ENCODE results near the gene TM4SF1. TPM values are rescaled to one million over a fixed set of nuclear protein-coding genes. Genes with fewer than 3 reads are reported as not detected.

Gene TM4SF1
- total RNA-seq, 6 experiments from 2014 or later = 7.9 to 63.0 (median 47.5) TPM

DNA sequence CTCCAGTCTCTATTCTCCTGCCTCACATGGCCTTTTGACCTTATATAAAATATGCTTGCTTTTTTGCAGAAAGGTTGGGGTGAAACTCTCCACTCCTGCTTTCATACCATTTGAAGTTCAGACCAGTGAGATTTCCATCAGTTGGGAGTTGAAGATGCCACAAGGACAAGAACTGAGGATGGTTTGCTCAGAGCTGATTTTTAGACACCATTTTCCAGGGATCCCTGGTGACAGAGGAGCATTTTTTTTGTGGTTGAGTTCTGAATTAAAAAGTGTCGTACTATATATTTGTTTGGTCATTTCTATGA, 8.8 kb upstream of the TM4SF1 start:
- Histone ChIP-seq H3K4me3 (no peak overlapping the region), H3K27ac (peak overlapping the region; percentile 37 to 46 (median 44)), H3K9me3 (no peaks in the 10 kb centered on the region), H3K4me1 (peaks cover 0 to 39% (median 3%) of the 10 kb centered on the region in 4 donors), H3K36me3 (no peaks in the 10 kb centered on the region), H3K27me3 (no peaks in the 10 kb centered on the region)
- TF ChIP-seq, protein P1, sequence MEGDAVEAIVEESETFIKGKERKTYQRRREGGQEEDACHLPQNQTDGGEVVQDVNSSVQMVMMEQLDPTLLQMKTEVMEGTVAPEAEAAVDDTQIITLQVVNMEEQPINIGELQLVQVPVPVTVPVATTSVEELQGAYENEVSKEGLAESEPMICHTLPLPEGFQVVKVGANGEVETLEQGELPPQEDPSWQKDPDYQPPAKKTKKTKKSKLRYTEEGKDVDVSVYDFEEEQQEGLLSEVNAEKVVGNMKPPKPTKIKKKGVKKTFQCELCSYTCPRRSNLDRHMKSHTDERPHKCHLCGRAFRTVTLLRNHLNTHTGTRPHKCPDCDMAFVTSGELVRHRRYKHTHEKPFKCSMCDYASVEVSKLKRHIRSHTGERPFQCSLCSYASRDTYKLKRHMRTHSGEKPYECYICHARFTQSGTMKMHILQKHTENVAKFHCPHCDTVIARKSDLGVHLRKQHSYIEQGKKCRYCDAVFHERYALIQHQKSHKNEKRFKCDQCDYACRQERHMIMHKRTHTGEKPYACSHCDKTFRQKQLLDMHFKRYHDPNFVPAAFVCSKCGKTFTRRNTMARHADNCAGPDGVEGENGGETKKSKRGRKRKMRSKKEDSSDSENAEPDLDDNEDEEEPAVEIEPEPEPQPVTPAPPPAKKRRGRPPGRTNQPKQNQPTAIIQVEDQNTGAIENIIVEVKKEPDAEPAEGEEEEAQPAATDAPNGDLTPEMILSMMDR (IDR thresholded peaks at IDR 0.05) = no peak
- no peak for TF ChIP-seq POLR2A (IDR thresholded peaks at IDR 0.05)
- DNase-seq = no peak
- WGBS (ENCODE audit: insufficient coverage, low coverage, low lambda C conversion rate, missing lambda C conversion rate) = 63% methylated on average over 1 of the region's 1 CpG
- intact Hi-C loops (cut with DNase I) = no loop called here
- ATAC-seq = no peak

DNA sequence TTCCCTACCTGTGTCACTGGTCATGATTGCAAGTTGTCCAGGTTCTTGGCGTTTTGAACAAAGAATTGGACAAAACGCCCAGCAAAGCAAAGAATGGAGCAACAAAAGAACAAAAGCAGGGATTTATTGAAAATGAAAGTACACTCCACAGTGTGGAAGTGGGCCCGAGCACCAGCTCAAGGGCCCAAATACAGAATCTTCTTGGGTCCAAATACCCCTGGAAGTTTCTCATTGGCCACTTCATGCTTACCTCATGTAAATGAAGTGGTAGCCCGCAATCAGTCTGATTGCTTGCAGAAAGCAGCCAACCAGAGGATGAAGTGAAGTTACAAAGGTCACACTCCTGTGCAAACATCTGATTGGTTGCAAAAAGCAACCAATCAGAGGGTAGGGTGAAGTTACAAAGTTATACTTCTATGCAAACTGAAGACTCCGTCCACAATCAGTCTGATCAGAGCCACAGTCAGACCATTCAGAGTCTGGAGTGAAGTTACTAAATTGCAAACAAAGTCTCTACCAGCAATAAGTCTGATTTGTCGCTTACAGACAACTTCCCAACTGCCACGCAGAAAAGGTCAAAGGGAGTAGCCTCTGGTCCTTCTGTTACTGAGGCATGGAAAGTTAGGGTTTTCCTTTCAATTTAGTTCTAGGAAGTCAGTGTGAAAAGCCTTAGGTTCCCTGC, 8.3 kb upstream of the TM4SF1 start:
- H3K27ac ChIP-seq = peak overlapping the region; percentile 37 to 46 (median 44)
- H3K27me3 ChIP-seq = no peaks in the 10 kb centered on the region
- intact Hi-C loops (cut with DNase I) = no loop called here
- no peak overlapping the region for H3K4me3 ChIP-seq
- TF ChIP-seq, protein P1 (IDR thresholded peaks at IDR 0.05) = no peak
- peak; percentile 29 for TF ChIP-seq POLR2A (IDR thresholded peaks at IDR 0.05)
- H3K36me3 ChIP-seq = no peaks in the 10 kb centered on the region
- H3K4me1 ChIP-seq = peaks cover 0 to 39% (median 3%) of the 10 kb centered on the region in 4 donors
- WGBS (ENCODE audit: insufficient coverage, low coverage, low lambda C conversion rate, missing lambda C conversion rate) = 67% methylated on average over 7 of the region's 7 CpGs
- DNase-seq = no peak
- ATAC-seq = peak in 2 of 4 donors; percentile 3 to 39
- H3K9me3 ChIP-seq = no peaks in the 10 kb centered on the region

DNA sequence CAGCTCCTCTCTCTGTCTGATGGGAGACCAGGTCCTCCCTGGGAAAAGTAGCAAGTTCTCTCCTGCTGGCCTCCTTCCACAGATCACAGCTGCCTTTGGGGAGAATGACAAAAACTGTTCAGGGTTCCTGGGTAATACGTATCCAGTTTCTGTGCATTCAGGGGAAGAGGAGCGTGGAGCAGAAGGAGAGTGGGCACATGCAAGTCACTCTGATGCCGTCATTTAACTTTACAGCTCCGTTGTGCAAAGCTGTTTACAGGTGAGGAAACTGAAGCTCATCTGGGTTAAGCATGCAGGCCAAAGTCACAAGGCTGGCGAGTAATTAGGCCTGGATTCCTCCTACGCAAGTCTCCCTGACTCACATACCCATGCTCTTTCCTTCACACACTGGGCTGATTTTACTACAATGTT, 7.5 kb upstream of the TM4SF1 start:
- TF ChIP-seq, protein P1 (IDR thresholded peaks at IDR 0.05) = no peak
- TF ChIP-seq POLR2A (IDR thresholded peaks at IDR 0.05) = no peak
- WGBS (ENCODE audit: insufficient coverage, low coverage, low lambda C conversion rate, missing lambda C conversion rate) = 83% methylated on average over 5 of the region's 6 CpGs

DNA sequence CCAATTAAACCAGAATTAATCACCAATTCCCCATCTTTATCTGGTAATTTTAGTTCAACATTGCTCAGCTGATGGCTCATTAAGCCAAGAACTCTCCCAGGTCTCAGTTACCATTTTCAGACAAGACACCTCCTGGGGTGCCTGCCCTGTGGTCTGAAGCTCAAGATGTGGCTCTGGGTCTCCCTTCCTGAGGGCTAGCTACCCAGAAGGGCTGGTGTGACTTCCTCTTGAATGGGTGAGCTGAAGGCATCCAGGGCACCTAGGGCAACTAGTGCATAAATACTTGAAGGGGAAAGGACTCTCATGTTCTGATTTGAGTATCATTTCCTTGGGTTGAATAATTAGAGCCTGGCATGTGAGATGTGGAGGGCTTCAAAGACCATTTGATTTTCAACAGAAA, 6.7 kb upstream of the TM4SF1 start:
- Histone ChIP-seq H3K27ac (no peak overlapping the region), H3K36me3 (no peaks in the 10 kb centered on the region), H3K4me3 (no peak overlapping the region), H3K9me3 (no peaks in the 10 kb centered on the region), H3K4me1 (peaks cover 0 to 38% (median 3%) of the 10 kb centered on the region in 4 donors), H3K27me3 (no peaks in the 10 kb centered on the region)
- ATAC-seq = no peak
- no peak for DNase-seq
- TF ChIP-seq POLR2A (IDR thresholded peaks at IDR 0.05) = no peak
- TF ChIP-seq, protein P1 (IDR thresholded peaks at IDR 0.05) = no peak
- intact Hi-C loops (cut with DNase I) = no loop called here

More for the DNA sequence above, 7.5 kb upstream of the TM4SF1 start:
- intact Hi-C loops (cut with DNase I) = no loop called here
- Histone ChIP-seq H3K4me3 (no peak overlapping the region), H3K27me3 (no peaks in the 10 kb centered on the region), H3K36me3 (no peaks in the 10 kb centered on the region), H3K4me1 (peaks cover 0 to 39% (median 3%) of the 10 kb centered on the region in 4 donors), H3K9me3 (no peaks in the 10 kb centered on the region), H3K27ac (no peak overlapping the region)
- DNase-seq (no peak), ATAC-seq (peak in 1 of 4 donors; percentile 26)

DNA sequence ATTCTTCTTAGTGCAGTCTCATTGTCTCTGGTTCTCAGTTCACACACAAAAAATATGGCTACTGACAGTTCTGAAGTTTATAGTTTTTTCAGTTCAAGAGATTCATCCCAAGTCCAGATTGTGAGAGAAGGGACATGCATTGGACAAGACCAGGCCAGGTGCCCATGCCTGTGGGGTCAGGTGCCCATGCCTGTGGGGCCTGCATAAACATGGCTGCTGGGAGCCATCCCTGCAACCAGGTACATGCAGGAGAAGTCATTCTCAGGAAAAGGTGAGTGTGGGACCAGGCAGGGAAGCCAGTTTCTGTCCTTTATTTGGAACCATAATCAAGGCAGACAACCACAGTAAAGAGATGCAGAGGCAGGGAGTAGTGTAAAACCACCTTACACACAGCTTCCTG, 6.3 kb upstream of the TM4SF1 start:
- Histone ChIP-seq H3K9me3 (no peaks in the 10 kb centered on the region), H3K36me3 (no peaks in the 10 kb centered on the region), H3K4me1 (peaks cover 0 to 38% (median 5%) of the 10 kb centered on the region in 4 donors), H3K4me3 (no peak overlapping the region), H3K27ac (no peak overlapping the region), H3K27me3 (no peaks in the 10 kb centered on the region)
- DNase-seq (no peak), ATAC-seq (no peak)
- no peak for TF ChIP-seq POLR2A (IDR thresholded peaks at IDR 0.05)
- TF ChIP-seq, protein P1 (IDR thresholded peaks at IDR 0.05) = no peak
- intact Hi-C loops (cut with DNase I) = no loop called here
